GM18517 (cell line): ENCODE results near the gene KIF3A.
A peak's percentile ranks its signal among the peaks of the same experiment; 100 is the strongest.
"Not testable (repeated sequence)": the region's sequence is repeated elsewhere in the genome, so short reads cannot be mapped to it uniquely, and the experiment has no call there.

Experiments used
- ATAC-seq: cut with Tn5 transposase; IDR thresholded peaks from one replicate; pipeline ENCODE4 v1.9.1; 2021; ENCODE audit warnings: mild to moderate bottlenecking, moderate library complexity; ENCODE audit not compliant: unreplicated experiment

Gene KIF3A

DNA sequence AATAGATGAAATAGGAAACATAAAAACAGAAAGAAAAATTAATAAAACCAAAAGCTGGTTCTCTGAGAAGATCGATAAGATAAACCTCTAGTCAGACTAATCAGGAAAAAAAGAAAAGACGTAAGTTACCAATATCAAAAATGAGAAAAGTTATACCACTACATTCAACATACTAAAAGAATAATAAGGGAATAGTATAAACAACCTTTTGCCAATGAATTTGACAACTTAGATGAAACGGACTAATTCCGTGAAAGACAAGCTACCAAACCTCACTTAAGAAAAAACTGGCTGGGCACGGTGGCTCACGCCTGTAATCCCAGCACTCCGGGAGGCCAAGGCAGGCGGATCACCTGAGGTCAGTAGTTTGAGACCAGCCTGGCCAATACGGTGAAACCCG, 7.5 kb downstream of the KIF3A start:
- ATAC-seq: no peak

DNA sequence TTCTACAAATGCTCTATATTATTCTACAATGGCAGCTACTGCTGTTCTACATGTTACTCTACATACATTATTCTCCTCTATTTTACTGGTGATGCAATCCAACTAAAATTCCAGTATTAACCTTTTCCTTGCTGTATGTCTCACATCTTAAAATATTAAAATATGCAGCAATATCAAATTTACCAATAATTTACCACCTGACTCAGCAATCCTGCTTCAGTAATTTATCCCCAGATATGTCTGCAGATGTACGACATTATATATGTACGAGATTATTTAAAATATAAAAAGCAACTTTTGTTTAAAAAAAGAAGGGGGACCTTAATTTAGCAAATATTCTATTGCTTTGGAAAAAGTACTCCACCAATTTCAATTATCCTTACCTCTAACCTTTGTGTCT, 11.6 kb downstream of the KIF3A start:
- ATAC-seq: no peak

DNA sequence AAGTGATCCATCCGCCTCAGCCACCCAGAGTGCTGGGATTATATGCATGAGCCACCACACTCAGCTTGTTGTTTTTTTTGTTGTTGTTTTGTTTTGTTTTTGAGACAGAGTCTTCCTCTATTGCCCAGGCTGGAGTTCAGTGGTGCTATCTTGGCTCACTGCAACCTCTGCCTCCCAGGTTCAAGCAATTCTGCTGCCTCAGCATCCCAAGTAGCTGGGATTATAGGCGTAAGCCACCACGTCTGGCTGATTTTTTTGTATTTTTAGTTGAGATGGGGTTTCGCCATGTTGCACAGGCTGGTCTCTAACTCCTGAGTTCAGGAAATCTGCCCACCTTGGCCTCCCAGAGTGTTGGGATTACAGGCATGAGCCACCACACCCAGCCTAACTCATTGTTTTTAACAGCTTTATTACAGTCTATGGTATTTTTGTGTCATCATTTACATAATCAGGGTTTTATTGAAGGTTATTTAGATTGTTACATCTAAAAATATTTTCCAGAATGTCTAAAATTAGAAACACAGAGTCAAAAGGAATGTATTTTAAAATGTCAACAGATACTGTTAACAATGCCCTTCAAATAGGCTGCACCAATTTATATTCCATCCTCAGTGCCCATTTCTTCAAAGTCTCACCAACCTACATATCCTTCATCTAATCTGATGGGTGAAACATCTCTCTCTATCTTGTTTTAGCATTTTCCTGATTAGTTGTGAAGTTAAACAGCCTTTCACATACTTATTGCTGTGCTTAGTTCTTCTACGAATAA, 18.6 kb downstream of the KIF3A start:
- no peak for ATAC-seq

DNA sequence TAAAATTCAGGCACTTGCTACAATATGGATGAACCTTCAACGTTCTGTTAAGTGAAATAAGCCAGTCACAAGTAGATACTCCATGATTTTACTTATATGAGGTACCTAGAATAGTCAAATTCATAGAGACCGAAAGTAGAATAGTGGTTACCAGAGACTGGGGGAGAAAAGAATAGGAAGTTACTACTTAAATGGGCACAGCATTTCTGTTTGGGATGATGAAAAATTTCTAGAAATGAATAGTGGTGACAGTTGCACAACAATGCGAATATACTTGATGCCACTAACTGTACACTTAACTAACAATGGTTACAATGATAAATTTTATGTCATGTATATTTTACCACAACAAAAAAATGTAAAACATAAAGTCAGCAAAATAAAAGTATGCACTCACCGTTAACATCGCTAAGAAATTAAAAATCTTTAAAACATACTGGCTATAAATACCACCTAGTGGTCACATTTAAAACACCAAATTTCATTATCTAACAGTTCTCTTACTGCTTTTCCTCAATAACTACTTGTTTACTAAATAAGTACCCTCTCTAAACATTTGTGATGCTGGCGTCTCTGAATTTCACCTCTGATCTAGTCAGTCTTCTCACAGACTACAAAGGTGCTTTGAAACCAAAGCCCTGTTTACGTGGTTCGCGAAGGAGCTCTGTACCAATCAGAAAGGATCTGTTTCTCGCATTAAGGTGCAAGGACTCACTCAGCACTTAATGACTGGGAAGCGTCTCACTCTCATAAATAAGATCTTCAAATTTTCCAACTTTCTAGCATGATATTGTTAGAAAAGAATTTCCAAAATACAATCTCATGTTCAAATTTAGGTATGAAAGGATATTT, 22.7 kb downstream of the KIF3A start:
- ATAC-seq: no peak

DNA sequence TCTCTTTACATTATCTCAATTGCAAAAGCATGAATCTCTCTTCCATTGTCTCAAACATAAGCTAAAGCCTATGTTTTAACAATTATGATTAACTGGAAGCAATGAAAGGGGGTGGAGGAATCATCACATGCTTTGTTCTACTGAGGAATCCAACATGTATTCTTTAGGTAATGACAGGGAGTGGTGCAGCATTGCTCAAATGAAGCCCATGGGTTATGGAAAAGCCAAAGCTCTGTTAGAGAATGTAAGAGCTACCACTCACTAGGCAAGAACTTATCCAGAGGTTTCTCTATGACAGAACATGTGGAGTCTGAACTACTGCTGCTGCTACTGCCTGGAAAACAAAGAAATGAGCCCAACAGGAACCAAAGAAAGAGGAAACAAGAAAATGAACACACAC, 28.7 kb downstream of the KIF3A start:
- ATAC-seq: no peak

DNA sequence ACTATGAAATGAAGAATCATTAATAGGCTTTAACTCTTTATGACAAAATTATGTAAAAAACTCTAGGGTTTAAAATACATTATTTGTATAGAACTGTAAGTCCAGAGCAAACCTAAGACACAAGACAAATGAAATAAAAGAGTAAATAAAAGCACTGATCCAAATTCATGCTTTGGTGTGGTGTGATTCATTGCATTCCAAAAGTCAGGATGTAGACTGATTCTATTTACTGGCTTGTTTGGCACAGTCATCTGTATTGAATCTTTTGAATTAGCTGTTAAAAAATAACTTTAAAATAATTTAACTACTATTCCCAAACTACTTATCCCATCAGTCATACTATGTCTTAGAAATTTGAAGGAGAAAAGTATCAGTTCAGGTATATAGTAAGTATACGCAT, 32.5 kb downstream of the KIF3A start:
- ATAC-seq: no peak

DNA sequence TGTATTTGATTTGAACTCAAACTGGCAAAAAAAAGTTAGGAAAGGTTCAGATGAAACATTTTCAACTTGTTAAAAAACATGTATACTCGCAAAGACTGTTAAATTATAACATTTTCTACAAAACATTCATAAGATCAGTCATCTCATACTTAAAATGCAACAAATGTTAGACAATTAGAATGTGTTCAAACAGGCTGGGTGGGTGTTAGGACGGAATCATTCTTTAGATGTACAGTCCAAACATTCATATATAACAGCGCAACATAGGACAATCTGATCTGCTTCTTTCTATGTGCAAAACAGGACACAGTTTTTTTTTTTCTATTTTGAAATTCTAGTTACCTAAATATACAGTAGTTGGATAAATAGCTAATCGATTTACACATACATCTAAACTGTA, 41.4 kb downstream of the KIF3A start:
- no peak for ATAC-seq

DNA sequence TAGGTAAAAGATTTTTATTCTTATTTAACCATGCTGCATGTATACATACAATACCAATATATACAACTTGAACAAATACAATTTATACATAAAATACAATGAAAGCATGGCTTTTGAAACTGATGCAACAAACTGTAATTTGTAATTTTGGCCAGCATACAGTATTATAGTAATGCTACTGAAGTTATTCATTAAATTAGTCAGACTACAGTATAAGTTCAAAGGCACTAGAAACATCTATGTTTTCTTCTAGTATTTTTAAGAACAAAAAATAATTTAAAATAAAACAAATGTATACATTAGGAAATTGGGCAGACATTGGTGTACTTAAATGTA, 44.7 kb downstream of the KIF3A start:
- no peak for ATAC-seq

DNA sequence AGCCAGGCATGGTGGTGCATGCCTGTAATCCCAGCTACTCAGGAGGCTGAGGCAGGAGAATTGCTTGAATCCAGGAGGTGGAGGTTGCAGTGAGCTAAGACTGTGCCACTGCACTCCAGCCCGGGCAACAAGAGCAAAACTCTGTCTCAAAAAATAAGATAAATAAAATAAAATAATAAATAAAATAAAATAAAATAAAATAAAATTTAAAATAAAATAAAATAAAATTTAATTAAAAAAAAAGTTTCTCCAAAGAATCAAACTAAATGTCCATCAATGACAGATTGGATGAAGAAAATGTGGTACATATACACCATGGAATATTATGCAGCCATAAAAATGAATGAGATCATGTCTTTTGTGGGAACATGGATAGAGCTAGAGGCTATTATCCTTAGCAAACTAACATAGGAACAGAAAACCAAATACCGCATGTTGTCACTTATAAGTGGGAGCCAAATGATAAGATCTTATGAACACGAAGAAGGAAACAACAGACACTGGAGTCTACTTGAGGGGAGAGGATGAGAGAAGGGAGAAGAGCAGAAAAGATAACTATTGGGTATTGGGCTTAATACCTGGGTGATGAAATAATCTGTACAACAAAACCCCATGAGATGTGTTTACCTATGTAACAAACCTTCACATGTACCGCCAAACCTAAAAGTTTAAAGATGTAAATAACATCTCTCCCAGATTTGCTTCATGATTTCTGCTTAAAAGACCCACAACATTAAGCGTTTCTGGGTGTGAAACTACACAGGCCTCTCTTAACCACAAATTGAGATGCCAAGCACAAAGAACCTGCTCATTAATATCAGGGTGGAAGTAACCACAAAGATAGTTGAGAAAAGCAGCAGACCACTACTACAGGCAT, 45.4 kb downstream of the KIF3A start:
- not testable (repeated sequence) for ATAC-seq

DNA sequence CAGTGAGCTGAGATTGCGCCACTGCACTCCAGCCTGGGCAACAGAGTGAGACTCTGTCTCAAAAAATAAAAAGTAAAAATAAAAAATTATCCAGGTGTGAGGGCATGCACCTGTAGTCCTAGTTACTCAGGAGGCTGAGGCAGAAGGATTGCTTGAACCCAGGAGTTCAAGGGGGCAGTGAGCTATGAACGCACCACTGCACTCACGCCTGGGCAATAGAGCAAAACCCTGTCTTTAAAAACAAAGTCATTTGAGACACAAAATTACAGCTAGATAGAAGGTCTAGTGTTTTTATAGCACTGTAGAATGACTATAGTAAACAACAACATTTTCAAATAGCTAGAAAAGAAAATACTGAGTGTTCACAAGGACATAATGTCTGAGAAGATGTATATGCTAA, 47.2 kb downstream of the KIF3A start:
- no peak for ATAC-seq

DNA sequence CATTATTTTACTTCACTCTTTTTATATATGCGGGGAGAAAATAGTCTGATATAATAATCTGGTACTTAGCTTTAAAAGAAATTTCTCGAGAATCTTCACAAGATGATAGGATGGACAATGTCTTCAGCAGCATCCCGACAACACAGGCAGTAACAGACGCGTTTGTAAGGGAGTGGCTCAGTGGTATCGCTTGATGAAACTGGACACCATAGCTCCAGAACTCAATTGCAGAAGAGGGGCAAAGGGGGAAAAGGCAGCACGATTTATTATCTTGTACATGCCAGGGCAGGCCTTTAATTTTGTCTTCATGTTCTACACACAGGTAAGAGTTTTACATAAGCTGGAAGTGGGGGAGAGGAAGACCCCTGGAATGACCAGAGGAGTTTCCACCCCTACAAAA, 47.8 kb downstream of the KIF3A start:
- ATAC-seq: no peak

DNA sequence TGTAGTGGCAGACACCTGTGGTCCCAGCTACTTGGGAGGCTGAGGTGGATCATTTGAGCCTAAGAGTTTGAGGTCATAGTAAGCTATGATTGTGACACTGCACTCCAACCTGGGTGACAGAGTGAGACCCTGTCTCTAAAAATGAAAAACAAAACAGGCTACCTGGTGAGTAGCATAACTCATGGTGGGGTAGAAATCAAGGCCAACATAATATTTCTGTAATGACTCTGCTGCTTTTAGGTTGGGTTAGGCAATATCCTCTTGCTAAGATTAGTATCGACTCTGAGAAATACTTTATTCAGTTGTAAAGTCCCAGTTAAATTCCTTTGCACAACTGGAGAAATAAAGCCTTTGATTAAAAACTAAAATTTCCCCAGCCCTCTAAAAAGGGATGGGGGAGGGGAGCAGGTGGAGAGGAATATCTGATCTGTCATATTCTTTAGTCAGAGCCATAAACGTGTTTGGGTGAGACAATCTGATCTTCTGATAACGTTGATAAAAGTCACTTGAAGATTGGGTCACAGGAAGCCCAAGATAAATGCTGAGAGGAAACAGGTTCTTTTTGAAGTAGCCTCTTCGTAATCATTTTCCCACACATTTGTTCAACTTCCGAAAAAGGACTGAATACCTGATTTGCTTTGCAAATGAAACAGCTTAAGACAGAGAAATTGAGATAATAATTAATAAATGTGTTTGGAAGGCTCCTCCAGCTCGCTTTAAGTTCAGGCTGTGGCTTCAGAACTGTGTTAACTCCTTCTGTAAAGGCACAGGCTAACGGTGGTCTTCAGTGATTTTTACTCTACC, 48.6 kb downstream of the KIF3A start:
- peak; percentile 44 for ATAC-seq

DNA sequence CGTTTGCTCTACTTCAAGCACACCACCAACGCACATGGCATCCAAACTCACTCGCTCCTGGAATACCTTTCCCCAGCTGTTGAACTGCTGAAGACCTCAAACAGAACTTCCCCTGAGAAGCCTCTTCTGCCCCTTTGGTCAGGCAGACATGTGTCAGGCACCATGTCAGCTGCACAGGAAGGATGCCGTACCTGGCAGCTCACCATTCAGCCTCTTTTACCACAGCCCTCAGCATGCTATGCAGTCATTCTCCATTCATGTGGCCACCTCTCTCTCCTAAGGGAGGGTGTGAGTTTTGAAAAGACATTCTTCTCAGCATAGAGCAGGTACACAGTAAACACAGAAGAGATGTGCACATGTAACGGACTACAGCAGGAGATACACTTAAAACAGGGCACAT, 49.4 kb downstream of the KIF3A start:
- no peak for ATAC-seq

DNA sequence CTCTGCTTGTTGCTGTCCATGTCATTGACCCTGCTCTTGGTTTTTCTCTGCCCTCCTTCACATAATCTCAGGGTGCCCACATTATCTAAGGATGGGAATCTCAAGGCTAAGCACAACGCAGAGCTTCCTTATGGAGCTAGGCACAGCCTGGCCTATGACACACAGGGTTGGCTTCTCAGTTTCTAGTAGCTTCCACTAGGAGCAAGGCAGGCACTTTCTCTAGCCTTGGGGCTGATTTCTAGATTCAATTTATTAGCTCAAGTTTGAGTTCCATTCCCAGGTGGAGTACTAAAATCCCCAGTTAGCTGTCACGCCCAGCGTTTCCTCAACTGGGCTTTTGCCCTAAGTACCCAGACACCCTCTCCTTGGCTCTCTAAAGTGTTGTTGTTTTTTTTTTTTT, 51.2 kb downstream of the KIF3A start:
- ATAC-seq: no peak

DNA sequence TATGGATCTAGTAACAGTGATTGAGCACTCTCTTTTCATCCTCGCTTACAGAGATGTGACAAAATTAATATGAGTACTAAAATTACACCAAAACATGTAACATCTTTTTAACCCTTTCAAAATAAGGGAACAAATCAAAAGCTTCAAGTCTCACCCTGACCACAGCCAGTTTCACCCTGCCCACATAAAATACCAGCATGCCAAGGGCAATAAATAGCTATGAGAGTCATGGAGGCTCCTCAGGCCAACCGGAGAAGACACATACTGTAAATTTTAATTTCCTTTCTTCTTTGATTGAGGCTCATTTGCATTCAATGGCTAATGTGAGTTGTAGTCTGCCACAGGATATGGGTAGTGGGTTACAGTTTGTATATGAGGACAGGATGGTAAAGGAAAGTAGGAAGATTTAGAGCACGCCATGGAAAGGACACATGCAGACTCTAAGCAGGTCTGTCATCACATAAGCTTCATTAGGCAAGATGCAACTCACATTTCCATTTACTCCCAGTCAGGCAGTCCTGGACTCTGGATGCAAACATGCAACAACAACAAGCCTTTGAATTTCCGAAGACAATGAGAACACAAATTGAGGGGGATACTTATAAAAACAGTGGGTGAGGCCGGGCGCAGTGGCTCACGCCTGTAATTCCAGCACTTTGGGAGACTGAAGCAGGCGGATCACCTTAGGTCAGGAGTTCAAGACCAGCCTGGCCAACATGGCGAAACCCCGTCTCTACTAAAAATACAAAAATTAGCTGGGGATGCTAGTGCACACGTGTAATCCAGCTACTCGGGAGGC, 52.2 kb downstream of the KIF3A start:
- no peak for ATAC-seq

DNA sequence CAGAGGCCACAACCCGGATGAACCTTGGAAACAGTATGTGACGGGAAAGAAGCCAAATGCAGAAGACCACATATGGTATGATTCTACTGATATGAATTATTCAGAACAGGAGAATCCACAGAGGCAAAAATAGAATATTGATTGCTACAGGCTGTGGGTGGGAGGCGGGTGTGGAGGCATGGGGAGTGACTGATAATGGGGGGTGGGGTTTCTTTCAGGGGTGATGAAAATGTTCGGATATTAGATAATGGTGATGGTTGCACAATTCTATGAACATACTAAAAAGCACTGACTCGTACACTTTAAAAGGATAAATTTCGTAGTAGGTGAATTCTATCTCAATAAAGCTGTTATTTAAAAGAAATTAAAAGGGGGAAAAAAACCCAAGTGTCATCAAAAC, 52.9 kb downstream of the KIF3A start:
- no peak for ATAC-seq

DNA sequence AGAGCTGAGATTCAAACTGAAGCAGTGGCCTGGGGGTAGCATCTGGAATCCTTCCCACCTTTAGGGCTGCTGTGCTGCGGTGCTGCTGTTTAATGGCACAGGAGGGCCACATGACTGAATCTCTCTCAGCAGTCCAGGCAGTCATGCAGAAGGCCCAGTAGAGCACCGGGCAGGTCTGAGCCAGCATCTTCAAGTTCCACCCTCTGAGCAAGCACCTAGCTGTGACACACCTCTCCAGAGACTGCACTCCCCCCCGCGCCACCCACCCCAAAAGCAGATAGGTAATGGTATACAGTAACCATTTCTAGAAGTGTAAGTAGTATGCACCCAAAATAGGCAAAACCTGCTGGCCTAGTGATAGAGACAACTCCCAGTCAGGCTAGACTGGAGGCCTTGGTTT, 55.4 kb downstream of the KIF3A start:
- no peak for ATAC-seq

DNA sequence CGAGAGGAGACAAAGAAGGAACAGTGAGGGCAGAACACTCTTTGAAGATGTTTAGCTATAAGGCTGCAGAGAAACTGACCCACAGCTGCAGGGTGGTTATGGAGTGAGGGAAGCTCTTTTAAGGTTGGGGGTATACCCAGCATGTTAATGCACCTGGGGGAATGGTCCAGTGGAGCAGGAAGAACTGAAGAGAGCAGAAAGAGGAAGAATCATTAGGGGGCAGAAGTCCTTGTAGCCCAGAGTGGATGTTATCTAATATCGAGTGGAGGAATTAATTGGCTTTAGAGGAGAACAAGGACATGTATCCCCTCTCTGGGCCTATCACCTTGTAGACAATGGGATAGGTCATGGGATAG, 55.9 kb downstream of the KIF3A start:
- no peak for ATAC-seq

DNA sequence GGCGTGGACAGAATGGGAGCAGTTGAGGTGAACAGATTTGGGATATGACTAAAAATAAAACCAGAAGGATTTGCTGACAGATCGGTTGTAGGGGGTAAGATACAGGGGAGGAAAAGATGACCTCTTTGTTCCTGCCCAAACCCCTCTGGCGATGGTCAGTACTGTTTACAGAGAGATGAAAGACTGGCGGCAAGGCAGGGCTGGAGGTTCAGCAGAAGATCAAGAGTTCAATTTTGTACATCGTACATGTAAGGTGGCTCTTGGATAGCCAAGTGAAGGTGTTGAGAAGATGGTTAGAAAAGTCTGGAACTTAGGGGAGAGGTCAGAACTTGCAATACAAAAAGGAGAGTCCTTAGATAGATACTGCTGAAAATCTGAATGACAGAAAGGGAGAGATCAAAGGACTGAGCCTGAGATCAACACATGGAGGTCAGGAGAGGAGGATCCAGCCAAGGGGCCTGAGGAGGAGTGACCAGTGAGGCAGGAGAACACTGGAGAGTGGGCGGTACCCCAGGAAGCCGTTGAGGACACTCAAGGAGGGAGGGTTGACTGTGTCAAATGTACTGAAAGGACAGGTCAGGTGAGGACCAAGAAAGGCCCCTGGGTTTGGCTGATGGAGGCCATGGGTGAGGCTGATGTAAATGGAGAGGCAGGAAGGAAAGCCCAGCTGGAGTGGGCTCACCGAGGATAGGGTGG, 56.4 kb downstream of the KIF3A start:
- no peak for ATAC-seq
